ENCODE measurements around the gene NFKBIA. TPM values are rescaled to one million over a fixed set of nuclear protein-coding genes. Genes with fewer than 3 reads are reported as not detected.
A peak's percentile ranks its signal among the peaks of the same experiment; 100 is the strongest.
"Not testable (repeated sequence)": the region's sequence is repeated elsewhere in the genome, so short reads cannot be mapped to it uniquely, and the experiment has no call there.

Gene NFKBIA
- total and polyA plus RNA-seq, 4 donors = 46.9 to 204 (median 86.3) TPM

DNA sequence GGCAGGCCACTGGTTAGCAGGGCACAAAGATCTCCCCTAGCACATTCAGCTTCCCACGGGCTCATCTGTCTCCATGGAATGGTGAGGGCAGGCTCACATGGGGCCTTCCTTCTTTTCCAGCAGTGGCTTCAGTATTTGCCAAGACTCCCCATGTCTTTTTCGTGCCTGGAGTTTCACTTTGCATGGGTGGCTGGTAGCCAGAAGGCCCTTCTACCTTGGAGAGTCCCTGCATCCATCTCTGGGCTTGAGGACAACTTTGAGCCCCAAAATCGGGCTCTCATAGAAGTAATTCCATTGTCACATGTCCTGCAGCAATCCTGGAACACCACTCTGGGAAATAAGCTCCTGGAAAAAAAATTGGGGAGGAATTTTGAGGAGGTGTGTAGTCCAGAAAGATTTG, 42.1 kb downstream of the NFKBIA start:
- Histone ChIP-seq H3K9ac (ENCODE audit: low read depth in 1 of 2, low read length in 2 of 2) (no peak overlapping the region), H3K36me3 (ENCODE audit: control insufficient read depth in 4 of 4, insufficient read depth in 3 of 4, low read depth in 1 of 4, low read length in 3 of 4) (no peaks in the 10 kb centered on the region), H3K4me1 (ENCODE audit: control insufficient read depth in 4 of 4, insufficient read depth in 4 of 4, low read length in 3 of 4) (peaks cover 3 to 10% (median 5%) of the 10 kb centered on the region in 4 donors), H3K4me3 (ENCODE audit: low read depth in 1 of 3, low read length in 3 of 3) (no peak overlapping the region), H3K27me3 (ENCODE audit: control insufficient read depth in 4 of 4, insufficient read depth in 4 of 4, low read length in 3 of 4) (no peaks in the 10 kb centered on the region), H3K9me3 (ENCODE audit: control insufficient read depth in 4 of 4, low read length in 3 of 4) (no peaks in the 10 kb centered on the region), H3K27ac (ENCODE audit: low read depth in 1 of 2, low read length in 2 of 2) (peak overlapping the region; percentile 10 to 72)
- WGBS = 69% methylated on average over 3 of the region's 3 CpGs
- no peak for DNase-seq (ENCODE audit: low spot score)
- TF ChIP-seq RXRA (IDR thresholded peaks at IDR 0.05) (no peak), JUND (IDR thresholded peaks at IDR 0.05) (no peak), EGR1 (IDR thresholded peaks at IDR 0.05; ENCODE audit: low read depth in 2 of 2) (no peak), NR2F2 (IDR thresholded peaks at IDR 0.05) (no peak), TAF1 (conservative IDR thresholded peaks at IDR 0.05) (no peak), HNF4G (IDR thresholded peaks at IDR 0.05) (no peak), HNF4A (conservative IDR thresholded peaks at IDR 0.05) (no peak), GABPA (IDR thresholded peaks at IDR 0.05 in 1 of 2, conservative IDR thresholded peaks at IDR 0.05 in 1 of 2) (no peak), YY1 (IDR thresholded peaks at IDR 0.05) (no peak), FOXA1 (IDR thresholded peaks at IDR 0.05) (no peak), FOXA2 (IDR thresholded peaks at IDR 0.05) (no peak), RAD21 (IDR thresholded peaks at IDR 0.05) (no peak)
- TF ChIP-seq, protein P1, sequence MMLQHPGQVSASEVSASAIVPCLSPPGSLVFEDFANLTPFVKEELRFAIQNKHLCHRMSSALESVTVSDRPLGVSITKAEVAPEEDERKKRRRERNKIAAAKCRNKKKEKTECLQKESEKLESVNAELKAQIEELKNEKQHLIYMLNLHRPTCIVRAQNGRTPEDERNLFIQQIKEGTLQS (IDR thresholded peaks at IDR 0.05) = no peak
- TF ChIP-seq, protein P2, sequence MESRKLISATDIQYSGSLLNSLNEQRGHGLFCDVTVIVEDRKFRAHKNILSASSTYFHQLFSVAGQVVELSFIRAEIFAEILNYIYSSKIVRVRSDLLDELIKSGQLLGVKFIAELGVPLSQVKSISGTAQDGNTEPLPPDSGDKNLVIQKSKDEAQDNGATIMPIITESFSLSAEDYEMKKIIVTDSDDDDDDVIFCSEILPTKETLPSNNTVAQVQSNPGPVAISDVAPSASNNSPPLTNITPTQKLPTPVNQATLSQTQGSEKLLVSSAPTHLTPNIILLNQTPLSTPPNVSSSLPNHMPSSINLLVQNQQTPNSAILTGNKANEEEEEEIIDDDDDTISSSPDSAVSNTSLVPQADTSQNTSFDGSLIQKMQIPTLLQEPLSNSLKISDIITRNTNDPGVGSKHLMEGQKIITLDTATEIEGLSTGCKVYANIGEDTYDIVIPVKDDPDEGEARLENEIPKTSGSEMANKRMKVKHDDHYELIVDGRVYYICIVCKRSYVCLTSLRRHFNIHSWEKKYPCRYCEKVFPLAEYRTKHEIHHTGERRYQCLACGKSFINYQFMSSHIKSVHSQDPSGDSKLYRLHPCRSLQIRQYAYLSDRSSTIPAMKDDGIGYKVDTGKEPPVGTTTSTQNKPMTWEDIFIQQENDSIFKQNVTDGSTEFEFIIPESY (IDR thresholded peaks at IDR 0.05) = no peak
- TF ChIP-seq, protein P3, sequence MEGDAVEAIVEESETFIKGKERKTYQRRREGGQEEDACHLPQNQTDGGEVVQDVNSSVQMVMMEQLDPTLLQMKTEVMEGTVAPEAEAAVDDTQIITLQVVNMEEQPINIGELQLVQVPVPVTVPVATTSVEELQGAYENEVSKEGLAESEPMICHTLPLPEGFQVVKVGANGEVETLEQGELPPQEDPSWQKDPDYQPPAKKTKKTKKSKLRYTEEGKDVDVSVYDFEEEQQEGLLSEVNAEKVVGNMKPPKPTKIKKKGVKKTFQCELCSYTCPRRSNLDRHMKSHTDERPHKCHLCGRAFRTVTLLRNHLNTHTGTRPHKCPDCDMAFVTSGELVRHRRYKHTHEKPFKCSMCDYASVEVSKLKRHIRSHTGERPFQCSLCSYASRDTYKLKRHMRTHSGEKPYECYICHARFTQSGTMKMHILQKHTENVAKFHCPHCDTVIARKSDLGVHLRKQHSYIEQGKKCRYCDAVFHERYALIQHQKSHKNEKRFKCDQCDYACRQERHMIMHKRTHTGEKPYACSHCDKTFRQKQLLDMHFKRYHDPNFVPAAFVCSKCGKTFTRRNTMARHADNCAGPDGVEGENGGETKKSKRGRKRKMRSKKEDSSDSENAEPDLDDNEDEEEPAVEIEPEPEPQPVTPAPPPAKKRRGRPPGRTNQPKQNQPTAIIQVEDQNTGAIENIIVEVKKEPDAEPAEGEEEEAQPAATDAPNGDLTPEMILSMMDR (IDR thresholded peaks at IDR 0.05; ENCODE audit: low read depth, low read length, missing input control) = no peak
- TF ChIP-seq, protein P4, sequence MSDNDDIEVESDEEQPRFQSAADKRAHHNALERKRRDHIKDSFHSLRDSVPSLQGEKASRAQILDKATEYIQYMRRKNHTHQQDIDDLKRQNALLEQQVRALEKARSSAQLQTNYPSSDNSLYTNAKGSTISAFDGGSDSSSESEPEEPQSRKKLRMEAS (IDR thresholded peaks at IDR 0.05) = no peak
- TF ChIP-seq, protein P5, sequence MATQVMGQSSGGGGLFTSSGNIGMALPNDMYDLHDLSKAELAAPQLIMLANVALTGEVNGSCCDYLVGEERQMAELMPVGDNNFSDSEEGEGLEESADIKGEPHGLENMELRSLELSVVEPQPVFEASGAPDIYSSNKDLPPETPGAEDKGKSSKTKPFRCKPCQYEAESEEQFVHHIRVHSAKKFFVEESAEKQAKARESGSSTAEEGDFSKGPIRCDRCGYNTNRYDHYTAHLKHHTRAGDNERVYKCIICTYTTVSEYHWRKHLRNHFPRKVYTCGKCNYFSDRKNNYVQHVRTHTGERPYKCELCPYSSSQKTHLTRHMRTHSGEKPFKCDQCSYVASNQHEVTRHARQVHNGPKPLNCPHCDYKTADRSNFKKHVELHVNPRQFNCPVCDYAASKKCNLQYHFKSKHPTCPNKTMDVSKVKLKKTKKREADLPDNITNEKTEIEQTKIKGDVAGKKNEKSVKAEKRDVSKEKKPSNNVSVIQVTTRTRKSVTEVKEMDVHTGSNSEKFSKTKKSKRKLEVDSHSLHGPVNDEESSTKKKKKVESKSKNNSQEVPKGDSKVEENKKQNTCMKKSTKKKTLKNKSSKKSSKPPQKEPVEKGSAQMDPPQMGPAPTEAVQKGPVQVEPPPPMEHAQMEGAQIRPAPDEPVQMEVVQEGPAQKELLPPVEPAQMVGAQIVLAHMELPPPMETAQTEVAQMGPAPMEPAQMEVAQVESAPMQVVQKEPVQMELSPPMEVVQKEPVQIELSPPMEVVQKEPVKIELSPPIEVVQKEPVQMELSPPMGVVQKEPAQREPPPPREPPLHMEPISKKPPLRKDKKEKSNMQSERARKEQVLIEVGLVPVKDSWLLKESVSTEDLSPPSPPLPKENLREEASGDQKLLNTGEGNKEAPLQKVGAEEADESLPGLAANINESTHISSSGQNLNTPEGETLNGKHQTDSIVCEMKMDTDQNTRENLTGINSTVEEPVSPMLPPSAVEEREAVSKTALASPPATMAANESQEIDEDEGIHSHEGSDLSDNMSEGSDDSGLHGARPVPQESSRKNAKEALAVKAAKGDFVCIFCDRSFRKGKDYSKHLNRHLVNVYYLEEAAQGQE (IDR thresholded peaks at IDR 0.05) = no peak

DNA sequence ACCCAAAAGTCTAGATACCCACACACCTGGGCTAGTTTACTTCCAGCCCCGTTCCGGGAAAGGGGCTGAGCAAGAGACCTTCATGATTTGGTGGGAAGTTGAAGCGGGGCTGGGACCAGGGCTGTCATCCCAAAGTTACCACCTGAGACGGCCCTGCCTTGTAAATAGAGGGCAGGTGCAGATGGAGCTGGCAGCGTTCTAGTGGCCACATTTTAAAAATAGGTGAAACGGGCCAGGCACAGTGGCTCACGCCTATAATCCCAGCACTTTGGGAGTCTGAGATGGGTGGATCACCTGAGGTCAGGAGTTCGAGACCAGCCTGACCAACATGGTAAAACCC, 43.4 kb downstream of the NFKBIA start:
- H3K27me3 ChIP-seq (ENCODE audit: control insufficient read depth in 4 of 4, insufficient read depth in 4 of 4, low read length in 3 of 4) = no peaks in the 10 kb centered on the region
- H3K27ac ChIP-seq (ENCODE audit: low read depth in 1 of 2, low read length in 2 of 2) = no peak overlapping the region
- no peak overlapping the region for H3K9ac ChIP-seq (ENCODE audit: low read depth in 1 of 2, low read length in 2 of 2)
- TF ChIP-seq, protein P1 (IDR thresholded peaks at IDR 0.05) = no peak
- TF ChIP-seq FOXA1 (IDR thresholded peaks at IDR 0.05) (no peak), RXRA (IDR thresholded peaks at IDR 0.05) (no peak), FOXA2 (IDR thresholded peaks at IDR 0.05) (no peak), JUND (IDR thresholded peaks at IDR 0.05) (no peak), EGR1 (IDR thresholded peaks at IDR 0.05; ENCODE audit: low read depth in 2 of 2) (no peak)
- no peaks in the 10 kb centered on the region for H3K36me3 ChIP-seq (ENCODE audit: control insufficient read depth in 4 of 4, insufficient read depth in 3 of 4, low read depth in 1 of 4, low read length in 3 of 4)
- no peak for DNase-seq (ENCODE audit: low spot score)
- H3K4me3 ChIP-seq (ENCODE audit: low read depth in 1 of 3, low read length in 3 of 3) = no peak overlapping the region
- H3K9me3 ChIP-seq (ENCODE audit: control insufficient read depth in 4 of 4, low read length in 3 of 4) = no peaks in the 10 kb centered on the region
- 92% methylated on average over 8 of the region's 8 CpGs for WGBS
- H3K4me1 ChIP-seq (ENCODE audit: control insufficient read depth in 4 of 4, insufficient read depth in 4 of 4, low read length in 3 of 4) = peaks cover 0 to 8% (median 0%) of the 10 kb centered on the region in 4 donors

DNA sequence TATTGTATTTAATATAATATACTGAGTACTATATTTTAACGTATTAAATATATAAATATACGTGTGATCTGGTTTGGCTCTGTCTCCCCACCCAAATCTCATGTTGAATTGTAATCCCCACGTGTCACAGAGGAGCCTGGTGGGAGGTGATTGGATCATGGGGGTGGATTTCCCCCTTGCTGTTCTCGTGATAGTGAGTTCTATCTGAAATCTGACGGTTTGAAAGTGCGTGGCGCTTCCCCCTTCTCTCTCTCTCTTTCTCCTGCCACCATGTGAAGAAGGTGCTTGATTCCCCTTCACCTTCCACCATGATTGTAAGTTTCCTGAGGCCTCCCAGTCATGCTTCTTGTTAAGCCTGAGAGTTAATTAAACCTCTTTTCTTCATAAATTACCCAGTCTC, 44.9 kb downstream of the NFKBIA start:
- peaks cover under 1 to 18% (median 4%) of the 10 kb centered on the region in 4 donors for H3K4me1 ChIP-seq (ENCODE audit: control insufficient read depth in 4 of 4, insufficient read depth in 4 of 4, low read length in 3 of 4)
- not testable (repeated sequence) for H3K4me3 ChIP-seq (ENCODE audit: low read depth in 1 of 3, low read length in 3 of 3); DNase-seq (ENCODE audit: low spot score); H3K27ac ChIP-seq (ENCODE audit: low read depth in 1 of 2, low read length in 2 of 2); H3K27me3 ChIP-seq (ENCODE audit: control insufficient read depth in 4 of 4, insufficient read depth in 4 of 4, low read length in 3 of 4); H3K9me3 ChIP-seq (ENCODE audit: control insufficient read depth in 4 of 4, low read length in 3 of 4); H3K36me3 ChIP-seq (ENCODE audit: control insufficient read depth in 4 of 4, insufficient read depth in 3 of 4, low read depth in 1 of 4, low read length in 3 of 4); H3K9ac ChIP-seq (ENCODE audit: low read depth in 1 of 2, low read length in 2 of 2)
- WGBS = 95% methylated on average over 7 of the region's 7 CpGs

Data from liver (tissue), 9 donors.